DND-41 (cell line): ENCODE data around the gene PHKB.
"Not testable (repeated sequence)": the region's sequence is repeated elsewhere in the genome, so short reads cannot be mapped to it uniquely, and the experiment has no call there.

ENCODE experiments used
- ATAC-seq: fragments of 200-7000 bp; cut with Tn5 transposase; 3 replicates; pipeline ENCODE4 v1.9.1; 2021; ENCODE audit warnings: low read depth; ENCODE audit not compliant: insufficient read depth
- DNase-seq: peaks from one replicate; pipeline ENCODE4 v3.0.0-alpha.2; 2020
- H2AFZ ChIP-seq: 2 replicates; pipeline ENCODE4 v1.6.0; 2012; ENCODE audit warnings: low read depth, low read length
- H3K27ac ChIP-seq: 2 replicates; pipeline ENCODE4 v1.5.1; 2012; ENCODE audit warnings: low read length, inconsistent platforms
- H3K27me3 ChIP-seq: fragments of 200-600 bp; sonication (generic); 2 replicates; pipeline ENCODE4 v1.6.0; 2012; ENCODE audit warnings: low read length, mild to moderate bottlenecking, inconsistent platforms; ENCODE audit not compliant: insufficient read depth, poor library complexity
- H3K36me3 ChIP-seq: 2 replicates; pipeline ENCODE4 v1.5.1; 2012; ENCODE audit warnings: low read length, inconsistent platforms; ENCODE audit not compliant: insufficient read depth
- H3K4me1 ChIP-seq: 2 replicates; pipeline ENCODE4 v1.5.1; 2012; ENCODE audit warnings: mild to moderate bottlenecking, low read length; ENCODE audit not compliant: insufficient read depth
- H3K4me2 ChIP-seq: 2 replicates; pipeline ENCODE4 v1.6.0; 2012; ENCODE audit warnings: mild to moderate bottlenecking, moderate library complexity, low read length, inconsistent platforms; ENCODE audit not compliant: insufficient read depth
- H3K4me3 ChIP-seq, 2 experiments: fragments of 200-600 bp in 1 of 2; shearing (Covaris generic) in 1 of 2; 2 replicates each; pipeline ENCODE4 v1.5.1; 2012 to 2016; ENCODE audit warnings: inconsistent platforms in 2 of 2, low read length in 2 of 2, mild to moderate bottlenecking in 2 of 2, low read depth in 1 of 2, moderate library complexity in 1 of 2
- H3K79me2 ChIP-seq: 2 replicates; pipeline ENCODE4 v1.6.0; 2012; ENCODE audit warnings: low read length, inconsistent platforms; ENCODE audit not compliant: insufficient read depth
- H3K9ac ChIP-seq: 2 replicates; pipeline ENCODE4 v1.6.0; 2012; ENCODE audit warnings: low read depth, mild to moderate bottlenecking, inconsistent platforms, low read length, moderate library complexity
- H3K9me3 ChIP-seq: 2 replicates; pipeline ENCODE4 v1.5.1; 2012; ENCODE audit warnings: low read length, moderate library complexity, mild to moderate bottlenecking, inconsistent platforms; ENCODE audit not compliant: insufficient read depth, severe bottlenecking
- H4K20me1 ChIP-seq: 2 replicates; pipeline ENCODE4 v1.6.0; 2012; ENCODE audit warnings: low read length; ENCODE audit not compliant: insufficient read depth
- EZH2 ChIP-seq: IDR thresholded peaks from 3 replicates; pipeline ENCODE4 v1.6.1; 2012; ENCODE audit warnings: borderline replicate concordance, low read depth, mild to moderate bottlenecking, moderate library complexity, low read length, inconsistent platforms; ENCODE audit not compliant: severe bottlenecking
- TF ChIP-seq, protein P1 (sequence below): IDR thresholded peaks from 2 replicates; pipeline ENCODE4 v1.5.1; 2012; ENCODE audit warnings: borderline replicate concordance, low read length, moderate library complexity, mild to moderate bottlenecking; ENCODE audit not compliant: poor library complexity, severe bottlenecking; ENCODE audit errors: extremely low read depth

Gene PHKB

DNA sequence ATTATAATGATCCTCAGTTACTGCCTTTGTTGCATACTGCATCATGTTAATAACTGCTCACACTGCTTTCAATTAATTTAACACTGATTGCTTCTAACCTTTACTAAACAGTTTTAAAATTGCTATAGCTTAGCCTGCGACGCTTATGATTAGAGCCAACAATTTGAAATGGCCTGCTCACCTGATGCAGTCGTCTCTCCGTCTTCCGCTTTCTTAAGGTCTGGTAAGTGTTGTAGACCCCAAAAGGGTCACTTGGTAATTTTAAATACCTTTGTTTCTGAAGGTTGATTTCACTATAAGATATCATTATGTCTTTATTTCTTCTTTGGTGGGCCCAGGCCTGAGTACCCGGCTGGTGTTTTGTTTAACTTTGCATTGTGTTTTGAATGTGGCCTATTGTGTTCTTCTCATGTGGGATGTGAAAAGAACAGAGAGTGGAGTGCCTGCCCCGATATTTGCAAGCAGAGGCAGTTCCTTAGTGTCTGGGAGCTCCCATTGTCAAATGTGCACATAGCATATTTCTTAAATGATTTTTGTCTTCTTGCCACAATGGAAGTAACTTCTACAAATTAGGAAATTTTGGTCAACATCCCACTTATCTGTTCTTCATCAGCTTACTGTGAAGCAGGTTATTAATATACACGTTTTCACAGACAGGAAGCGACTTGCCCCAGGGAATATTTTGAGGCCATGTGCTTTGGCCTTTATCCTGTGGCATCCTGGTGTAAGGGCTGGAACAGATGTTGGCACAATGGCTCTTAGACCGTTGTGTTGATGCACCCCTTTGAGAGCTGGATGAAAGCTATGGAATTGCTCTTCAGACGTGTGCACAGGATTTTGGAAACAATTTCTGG, 2.9 kb downstream of the PHKB start:
- DNase-seq, result no peak
- Histone ChIP-seq H3K4me2 (peak overlapping the region; percentile 83; the same call in 1 of the 2 replicates), H2AFZ (no peak overlapping the region), H3K36me3 (peaks cover 5% of the 10 kb centered on the region), H4K20me1 (no peaks in the 10 kb centered on the region), H3K4me1 (peaks cover 46% of the 10 kb centered on the region), H3K9ac (no peak overlapping the region), H3K27ac (no peak overlapping the region), H3K79me2 (peaks cover 89% of the 10 kb centered on the region), H3K27me3 (no peaks in the 10 kb centered on the region), H3K4me3 (no peak overlapping the region), H3K9me3 (no peaks in the 10 kb centered on the region)
- TF ChIP-seq, protein P1, sequence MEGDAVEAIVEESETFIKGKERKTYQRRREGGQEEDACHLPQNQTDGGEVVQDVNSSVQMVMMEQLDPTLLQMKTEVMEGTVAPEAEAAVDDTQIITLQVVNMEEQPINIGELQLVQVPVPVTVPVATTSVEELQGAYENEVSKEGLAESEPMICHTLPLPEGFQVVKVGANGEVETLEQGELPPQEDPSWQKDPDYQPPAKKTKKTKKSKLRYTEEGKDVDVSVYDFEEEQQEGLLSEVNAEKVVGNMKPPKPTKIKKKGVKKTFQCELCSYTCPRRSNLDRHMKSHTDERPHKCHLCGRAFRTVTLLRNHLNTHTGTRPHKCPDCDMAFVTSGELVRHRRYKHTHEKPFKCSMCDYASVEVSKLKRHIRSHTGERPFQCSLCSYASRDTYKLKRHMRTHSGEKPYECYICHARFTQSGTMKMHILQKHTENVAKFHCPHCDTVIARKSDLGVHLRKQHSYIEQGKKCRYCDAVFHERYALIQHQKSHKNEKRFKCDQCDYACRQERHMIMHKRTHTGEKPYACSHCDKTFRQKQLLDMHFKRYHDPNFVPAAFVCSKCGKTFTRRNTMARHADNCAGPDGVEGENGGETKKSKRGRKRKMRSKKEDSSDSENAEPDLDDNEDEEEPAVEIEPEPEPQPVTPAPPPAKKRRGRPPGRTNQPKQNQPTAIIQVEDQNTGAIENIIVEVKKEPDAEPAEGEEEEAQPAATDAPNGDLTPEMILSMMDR, result no peak
- TF ChIP-seq EZH2, result no peak
- ATAC-seq, result no peak

DNA sequence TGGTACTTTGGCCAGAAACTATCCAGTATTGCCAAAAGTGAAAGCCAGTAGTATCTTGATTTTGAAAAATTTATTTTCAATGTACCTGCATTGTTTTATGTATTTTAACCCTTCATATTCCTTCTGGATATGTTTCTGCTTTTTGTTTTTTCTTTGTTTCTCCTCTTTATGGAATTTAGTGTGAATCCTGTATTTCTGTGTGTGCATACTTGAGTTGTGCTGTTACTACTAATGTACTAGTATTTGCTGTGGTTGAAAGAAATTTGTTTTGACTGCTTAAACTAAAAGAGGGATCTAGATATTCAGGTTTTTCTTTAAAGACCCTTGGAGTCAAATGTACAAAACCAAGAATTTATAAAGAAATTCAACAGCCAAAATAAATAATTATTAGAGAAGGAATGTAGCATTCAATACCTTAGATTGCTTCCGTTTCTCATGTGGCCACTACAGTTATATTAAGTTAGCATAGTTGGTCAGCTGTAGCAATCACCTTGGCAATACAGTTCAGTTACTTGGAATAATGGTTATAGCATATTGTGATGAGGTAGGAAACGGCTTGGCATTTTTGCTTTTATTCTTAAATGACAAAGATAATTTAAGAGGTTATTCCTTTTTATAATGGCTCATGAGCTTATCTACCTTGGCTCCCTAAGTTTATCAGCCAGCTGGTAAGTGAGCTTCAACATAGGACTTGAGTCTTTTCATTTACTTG, 4.9 kb downstream of the PHKB start:
- H3K36me3 ChIP-seq, result peaks cover 5% of the 10 kb centered on the region
- H4K20me1 ChIP-seq, result 0 out of 2 replicates have a peak, but pooled peaks cover 4% of the 10 kb centered on the region
- ATAC-seq, result no peak
- TF ChIP-seq, protein P1, result no peak
- no peak for TF ChIP-seq EZH2
- H3K27ac ChIP-seq, result no peak overlapping the region
- H3K4me1 ChIP-seq, result peaks cover 33% of the 10 kb centered on the region
- peak overlapping the region; percentile 27; the same call in 1 of the 2 replicates for H3K4me2 ChIP-seq
- H2AFZ ChIP-seq, result no peak overlapping the region
- H3K27me3 ChIP-seq, result no peaks in the 10 kb centered on the region
- DNase-seq, result no peak
- H3K79me2 ChIP-seq, result peaks cover 85% of the 10 kb centered on the region
- no peak overlapping the region for H3K4me3 ChIP-seq
- H3K9ac ChIP-seq, result no peak overlapping the region
- no peaks in the 10 kb centered on the region for H3K9me3 ChIP-seq

GRCh38 chr16:47467501-47467900, 6.4 kb downstream of the PHKB start:
- Histone ChIP-seq H3K9ac (no peak overlapping the region), H2AFZ (no peak overlapping the region), H3K36me3 (peaks cover 5% of the 10 kb centered on the region; the same call in 1 of the 2 replicates), H4K20me1 (peaks cover 7% of the 10 kb centered on the region; the same call in 1 of the 2 replicates), H3K4me2 (no peak overlapping the region), H3K9me3 (no peaks in the 10 kb centered on the region), H3K79me2 (peaks cover 83% of the 10 kb centered on the region), H3K4me1 (peaks cover 26% of the 10 kb centered on the region), H3K27me3 (no peaks in the 10 kb centered on the region), H3K4me3 (no peak overlapping the region), H3K27ac (no peak overlapping the region)
- DNase-seq, result no peak
- TF ChIP-seq EZH2, result no peak
- TF ChIP-seq, protein P1, result no peak
- no peak for ATAC-seq

GRCh38 chr16:47468070-47468689, 7.0 kb downstream of the PHKB start:
- H3K4me2 ChIP-seq, H3K4me3 ChIP-seq, DNase-seq, H2AFZ ChIP-seq, H3K27ac ChIP-seq, H3K36me3 ChIP-seq, H3K9ac ChIP-seq, H4K20me1 ChIP-seq, ATAC-seq, H3K9me3 ChIP-seq, H3K27me3 ChIP-seq: not testable (repeated sequence)
- H3K4me1 ChIP-seq, result peaks cover 19% of the 10 kb centered on the region
- peaks cover 76% of the 10 kb centered on the region for H3K79me2 ChIP-seq
